Ovary (tissue), 3 donors: ENCODE measurements around the gene POLD2.

Experiments
- EP300 ChIP-seq: sonication (generic); formaldehyde crosslinking; IDR thresholded peaks from one replicate; pipeline ENCODE4 v1.6.1; 2017; ENCODE audit warnings: antibody characterized with exemption
- POLR2A ChIP-seq: fragments of 450-650 bp; IDR thresholded peaks from one replicate; pipeline ENCODE4 v1.6.1; 2017; ENCODE audit warnings: antibody characterized with exemption, mild to moderate bottlenecking, moderate library complexity
- TF ChIP-seq, protein P1 (sequence below), 3 donors: fragments of 450-650 bp in 2 of 3; fragments of 200-600 bp in 1 of 3; IDR thresholded peaks; one replicate each; pipeline versions ENCODE4 v1.5.1 to v1.8.0; 2016 to 2022; ENCODE audit warnings: antibody characterized with exemption in 3 of 3, mild to moderate bottlenecking in 1 of 3
- donor health status: DM: no; HTN: no; CAD: no.

DNA sequence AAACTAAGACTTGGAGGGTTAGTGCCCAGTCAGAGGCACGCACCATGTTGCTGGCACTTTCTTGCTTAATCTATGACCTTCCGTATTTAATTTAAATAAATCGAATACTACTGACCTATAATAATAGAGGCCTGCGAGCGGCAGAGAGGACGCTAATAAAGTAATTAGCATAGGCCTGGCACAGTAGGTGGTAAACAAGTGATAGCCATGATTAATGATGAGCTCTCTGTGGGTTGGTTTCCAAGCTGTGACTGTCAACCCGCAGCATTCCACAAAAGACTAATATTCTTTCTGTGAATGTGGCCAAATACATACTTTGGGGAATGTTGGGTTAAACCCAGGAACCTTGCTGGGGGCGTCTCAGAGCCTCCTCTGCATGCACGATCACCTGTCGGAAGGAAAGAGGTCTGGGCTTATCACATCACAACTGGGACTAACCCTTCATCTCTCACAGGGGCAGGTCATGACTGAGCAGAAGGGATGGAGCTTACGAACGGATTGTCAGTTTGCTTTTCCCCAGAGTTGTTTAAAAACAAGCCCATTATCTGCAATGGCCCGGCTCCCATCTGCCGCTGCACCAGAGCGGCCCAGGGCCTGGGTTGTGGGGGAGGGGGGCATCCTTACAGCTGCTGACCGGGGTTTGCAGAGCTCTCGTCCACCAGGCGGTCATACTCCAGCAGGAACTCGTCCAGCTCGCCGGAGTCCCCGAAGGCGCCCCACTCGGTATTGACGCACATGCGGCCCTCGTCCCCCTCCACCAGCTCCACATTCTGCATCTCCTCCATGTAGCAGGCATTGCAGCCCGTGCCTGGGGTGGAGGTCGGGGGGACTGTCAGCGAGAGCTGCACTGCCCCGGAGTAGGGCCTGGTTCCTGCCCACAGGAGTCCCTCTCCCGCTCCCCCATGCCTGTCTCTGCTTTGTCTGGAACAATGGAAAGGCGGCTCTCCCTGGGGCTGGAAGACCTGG is 24.0 kb upstream of the POLD2 start:
- TF ChIP-seq, protein P1, sequence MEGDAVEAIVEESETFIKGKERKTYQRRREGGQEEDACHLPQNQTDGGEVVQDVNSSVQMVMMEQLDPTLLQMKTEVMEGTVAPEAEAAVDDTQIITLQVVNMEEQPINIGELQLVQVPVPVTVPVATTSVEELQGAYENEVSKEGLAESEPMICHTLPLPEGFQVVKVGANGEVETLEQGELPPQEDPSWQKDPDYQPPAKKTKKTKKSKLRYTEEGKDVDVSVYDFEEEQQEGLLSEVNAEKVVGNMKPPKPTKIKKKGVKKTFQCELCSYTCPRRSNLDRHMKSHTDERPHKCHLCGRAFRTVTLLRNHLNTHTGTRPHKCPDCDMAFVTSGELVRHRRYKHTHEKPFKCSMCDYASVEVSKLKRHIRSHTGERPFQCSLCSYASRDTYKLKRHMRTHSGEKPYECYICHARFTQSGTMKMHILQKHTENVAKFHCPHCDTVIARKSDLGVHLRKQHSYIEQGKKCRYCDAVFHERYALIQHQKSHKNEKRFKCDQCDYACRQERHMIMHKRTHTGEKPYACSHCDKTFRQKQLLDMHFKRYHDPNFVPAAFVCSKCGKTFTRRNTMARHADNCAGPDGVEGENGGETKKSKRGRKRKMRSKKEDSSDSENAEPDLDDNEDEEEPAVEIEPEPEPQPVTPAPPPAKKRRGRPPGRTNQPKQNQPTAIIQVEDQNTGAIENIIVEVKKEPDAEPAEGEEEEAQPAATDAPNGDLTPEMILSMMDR (IDR thresholded peaks at IDR 0.05), result no peak
- TF ChIP-seq POLR2A, result no peak
- no peak for TF ChIP-seq EP300
